ENCODE results near the gene KDM4C.

Gene KDM4C

GRCh38 chr9:7143645-7144200 lies 385.9 kb downstream of the KDM4C start:
- no peak for DNase-seq (ENCODE audit: low spot score)

- no peak for DNase-seq (ENCODE audit: low spot score)
These were observed 386.7 kb downstream of the KDM4C start for GRCh38 chr9:7144265-7145046.

- DNase-seq (ENCODE audit: low spot score) = no peak
These were observed 387.7 kb downstream of the KDM4C start for GRCh38 chr9:7145361-7146069.

- no peak for DNase-seq (ENCODE audit: low spot score)
These were observed 388.8 kb downstream of the KDM4C start for GRCh38 chr9:7146582-7146981.

- no peak for DNase-seq (ENCODE audit: low spot score)
These were observed 389.6 kb downstream of the KDM4C start for GRCh38 chr9:7147121-7148090.

GRCh38 chr9:7148243-7148765 lies 390.5 kb downstream of the KDM4C start:
- no peak for DNase-seq (ENCODE audit: low spot score)

GRCh38 chr9:7149258-7149657 lies 391.5 kb downstream of the KDM4C start:
- DNase-seq (ENCODE audit: low spot score) = no peak

GRCh38 chr9:7150153-7150890 lies 392.5 kb downstream of the KDM4C start:
- peak; percentile 34 for DNase-seq (ENCODE audit: low spot score)

GRCh38 chr9:7153134-7153533 lies 395.4 kb downstream of the KDM4C start:
- DNase-seq (ENCODE audit: low spot score) = no peak

GRCh38 chr9:7153566-7153965 lies 395.8 kb downstream of the KDM4C start:
- DNase-seq (ENCODE audit: low spot score) = no peak

GRCh38 chr9:7154003-7154619 lies 396.3 kb downstream of the KDM4C start:
- no peak for DNase-seq (ENCODE audit: low spot score)

- no peak for DNase-seq (ENCODE audit: low spot score)
These were observed 396.9 kb downstream of the KDM4C start for GRCh38 chr9:7154650-7155049.

- DNase-seq (ENCODE audit: low spot score) = no peak
These were observed 403.7 kb downstream of the KDM4C start for GRCh38 chr9:7161469-7161868.

GRCh38 chr9:7163932-7164331 lies 406.2 kb downstream of the KDM4C start:
- no peak for DNase-seq (ENCODE audit: low spot score)

- DNase-seq (ENCODE audit: low spot score) = no peak
These were observed 406.9 kb downstream of the KDM4C start for GRCh38 chr9:7164440-7165330.

GRCh38 chr9:7165331-7165975 lies 407.7 kb downstream of the KDM4C start:
- DNase-seq (ENCODE audit: low spot score) = no peak

- no peak for DNase-seq (ENCODE audit: low spot score)
These were observed 408.3 kb downstream of the KDM4C start for GRCh38 chr9:7166074-7166473.

- no peak for DNase-seq (ENCODE audit: low spot score)
These were observed 412.1 kb downstream of the KDM4C start for GRCh38 chr9:7169717-7170389.
